GM18868 (cell line): ENCODE measurements around the gene MRTFB.
"Not testable (repeated sequence)": the region's sequence is repeated elsewhere in the genome, so short reads cannot be mapped to it uniquely, and the experiment has no call there.

Experiments used
- ATAC-seq: cut with Tn5 transposase; IDR thresholded peaks from one replicate; pipeline ENCODE4 v1.9.1; 2021; ENCODE audit warnings: mild to moderate bottlenecking, moderate library complexity; ENCODE audit not compliant: unreplicated experiment

Gene MRTFB

GRCh38 chr16:14070877-14071575 is at the start of gene MRTFB:
Gene MRTFB, plus strand, starts transcription at chr16:14071319. Its CDS starts 69,288 bp downstream, at chr16:14140607.
- peak; percentile 81 for ATAC-seq

- ATAC-seq, result not testable (repeated sequence)
Measured at GRCh38 chr16:14023526-14023925, 47.6 kb upstream of the MRTFB start.

- ATAC-seq, result no peak
Measured at GRCh38 chr16:14024283-14024682, 46.8 kb upstream of the MRTFB start.

- ATAC-seq, result no peak
Measured at GRCh38 chr16:14026572-14027285, 44.4 kb upstream of the MRTFB start.

- no peak for ATAC-seq
Measured at GRCh38 chr16:14028202-14028601, 42.9 kb upstream of the MRTFB start.

- no peak for ATAC-seq
Measured at GRCh38 chr16:14029658-14030057, 41.5 kb upstream of the MRTFB start.

GRCh38 chr16:14035092-14035491 is 36.0 kb upstream of the MRTFB start:
- ATAC-seq, result no peak

- ATAC-seq, result no peak
Measured at GRCh38 chr16:14036889-14037288, 34.2 kb upstream of the MRTFB start.

GRCh38 chr16:14037960-14038359 is 33.2 kb upstream of the MRTFB start:
- ATAC-seq, result no peak

GRCh38 chr16:14041164-14041563 is 30.0 kb upstream of the MRTFB start:
- no peak for ATAC-seq

GRCh38 chr16:14042706-14043105 is 28.4 kb upstream of the MRTFB start:
- ATAC-seq, result no peak

- ATAC-seq, result no peak
Measured at GRCh38 chr16:14043278-14043677, 27.8 kb upstream of the MRTFB start.

GRCh38 chr16:14043793-14044192 is 27.3 kb upstream of the MRTFB start:
- ATAC-seq, result no peak

GRCh38 chr16:14047121-14047859 is 23.8 kb upstream of the MRTFB start:
- not testable (repeated sequence) for ATAC-seq

GRCh38 chr16:14050291-14051027 is 20.7 kb upstream of the MRTFB start:
- no peak for ATAC-seq

- ATAC-seq, result no peak
Measured at GRCh38 chr16:14051103-14051729, 19.9 kb upstream of the MRTFB start.

- no peak for ATAC-seq
Measured at GRCh38 chr16:14056970-14057369, 14.1 kb upstream of the MRTFB start.

GRCh38 chr16:14057878-14058382 is 13.2 kb upstream of the MRTFB start:
- no peak for ATAC-seq

- ATAC-seq, result no peak
Measured at GRCh38 chr16:14061732-14062259, 9.3 kb upstream of the MRTFB start.

- no peak for ATAC-seq
Measured at GRCh38 chr16:14062261-14062660, 8.9 kb upstream of the MRTFB start.
